Cardiac muscle cell (in vitro differentiated cells and primary cell): Measurements from ENCODE around the gene DCTN1. TPM values are rescaled to one million over a fixed set of nuclear protein-coding genes. Genes with fewer than 3 reads are reported as not detected.

Experiments used
- DNase-seq, 2 donors: peaks; one replicate each; pipeline versions ENCODE4 v3.0.0 to v3.0.0-alpha.2; 2010 to 2017; ENCODE audit warnings: low read depth in 1 of 2, low spot score in 1 of 2
- H3K27ac ChIP-seq: fragments of 200-600 bp; sonication (generic); 2 replicates; pipeline ENCODE4 v1.5.1; 2016
- H3K27me3 ChIP-seq: fragments of 200-600 bp; sonication (generic); 2 replicates; pipeline ENCODE4 v1.6.0; 2016; ENCODE audit warnings: control low read depth
- H3K36me3 ChIP-seq: fragments of 200-600 bp; sonication (generic); 2 replicates; pipeline ENCODE4 v1.5.1; 2016; ENCODE audit warnings: control low read depth
- H3K4me1 ChIP-seq: fragments of 200-600 bp; sonication (generic); 2 replicates; pipeline ENCODE4 v1.8.1; 2017; ENCODE audit warnings: low read depth, mild to moderate bottlenecking, mixed run types
- H3K4me3 ChIP-seq: fragments of 200-600 bp; sonication (generic); 2 replicates; pipeline ENCODE4 v1.5.1; 2016; ENCODE audit warnings: mild to moderate bottlenecking
- H3K9me3 ChIP-seq: fragments of 200-600 bp; sonication (generic); 2 replicates; pipeline ENCODE4 v1.5.1; 2017; ENCODE audit warnings: low read depth, mild to moderate bottlenecking, control low read depth
- CTCF ChIP-seq: IDR thresholded peaks from 2 replicates; pipeline ENCODE4 v1.5.1; 2012; ENCODE audit warnings: low read depth, mild to moderate bottlenecking, low read length
- polyA plus RNA-seq: library from polyadenylated mRNA; unstranded; fragments of >200 nt; fragmentation: Nextera tagmentation; extraction: Ambion mirVana; gene quantifications from 2 replicates; pipeline ENCODE4 v1.2.1, GENCODE V29; 2016
- total RNA-seq: library from RNA; depleted of rRNA; stranded (reverse); fragments of >200 nt; gene quantifications from 2 replicates; pipeline ENCODE4 v1.2.3, GENCODE V29; 2016

DCTN1 gene
- total and polyA plus RNA-seq, 2 experiments from 2014 or later = 156 to 164 TPM

GRCh38 chr2:74325815-74326214 lies 54.3 kb downstream of the DCTN1 start:
- H3K9me3 ChIP-seq = no peaks in the 10 kb centered on the region
- no peaks in the 10 kb centered on the region for H3K27me3 ChIP-seq
- H3K4me3 ChIP-seq = no peak overlapping the region
- TF ChIP-seq CTCF = no peak
- DNase-seq = no peak
- peaks cover 13% of the 10 kb centered on the region for H3K4me1 ChIP-seq
- H3K36me3 ChIP-seq = peaks cover 2% of the 10 kb centered on the region
- H3K27ac ChIP-seq = no peak overlapping the region

GRCh38 chr2:74321737-74322136 lies 58.4 kb downstream of the DCTN1 start:
- Histone ChIP-seq H3K36me3 (peaks cover 2% of the 10 kb centered on the region), H3K27me3 (no peaks in the 10 kb centered on the region), H3K9me3 (no peaks in the 10 kb centered on the region), H3K27ac (no peak overlapping the region), H3K4me1 (no peaks in the 10 kb centered on the region), H3K4me3 (no peak overlapping the region)
- TF ChIP-seq CTCF = no peak
- DNase-seq = no peak

GRCh38 chr2:74317701-74318100 lies 62.4 kb downstream of the DCTN1 start:
- Histone ChIP-seq H3K36me3 (peaks cover 2% of the 10 kb centered on the region), H3K9me3 (no peaks in the 10 kb centered on the region), H3K4me1 (peaks cover 5% of the 10 kb centered on the region), H3K27me3 (no peaks in the 10 kb centered on the region), H3K4me3 (no peak overlapping the region), H3K27ac (no peak overlapping the region)
- no peak for TF ChIP-seq CTCF
- DNase-seq = no peak

GRCh38 chr2:74316627-74317295 lies 63.4 kb downstream of the DCTN1 start:
- no peak for TF ChIP-seq CTCF
- no peak overlapping the region for H3K4me3 ChIP-seq
- no peaks in the 10 kb centered on the region for H3K36me3 ChIP-seq
- no peaks in the 10 kb centered on the region for H3K9me3 ChIP-seq
- DNase-seq = no peak
- no peaks in the 10 kb centered on the region for H3K27me3 ChIP-seq
- H3K4me1 ChIP-seq = peaks cover 5% of the 10 kb centered on the region
- H3K27ac ChIP-seq = no peak overlapping the region

- H3K27me3 ChIP-seq = no peaks in the 10 kb centered on the region
Observed at GRCh38 chr2:74314107-74314506, 66.0 kb downstream of the DCTN1 start.

More at GRCh38 chr2:74314107-74314506, 66.0 kb downstream of the DCTN1 start:
- no peak for DNase-seq
- TF ChIP-seq CTCF = no peak
- H3K27ac ChIP-seq = no peak overlapping the region
- no peaks in the 10 kb centered on the region for H3K36me3 ChIP-seq
- H3K4me3 ChIP-seq = no peak overlapping the region
- H3K4me1 ChIP-seq = peaks cover 5% of the 10 kb centered on the region
- H3K9me3 ChIP-seq = no peaks in the 10 kb centered on the region
